Subcutaneous adipose tissue (tissue), 4 donors: ENCODE results near the gene IL18BP. TPM values are rescaled to one million over a fixed set of nuclear protein-coding genes. Genes with fewer than 3 reads are reported as not detected.

Experiments used
- CTCF ChIP-seq: fragments of 450-650 bp; IDR thresholded peaks from one replicate; pipeline ENCODE4 v1.5.1; 2016; ENCODE audit warnings: low read depth, mild to moderate bottlenecking, control low read depth, antibody characterized with exemption, moderate library complexity
- total RNA-seq, 4 donors: library from RNA; depleted of rRNA; stranded (reverse); fragments of >200 nt; gene quantifications; one replicate each; pipeline ENCODE4 v1.1.0, GENCODE V29; 2016

The IL18BP gene
- total RNA-seq, 4 donors from 2014 or later, result 3.5 to 14.1 (median 5.3) TPM

- TF ChIP-seq CTCF, result no peak
Observed at GRCh38 chr11:72039031-72039855, 40.5 kb downstream of the IL18BP start.

- TF ChIP-seq CTCF, result no peak
Observed at GRCh38 chr11:72039856-72040401, 41.2 kb downstream of the IL18BP start.

- no peak for TF ChIP-seq CTCF
Observed at GRCh38 chr11:72040491-72041363, 42.0 kb downstream of the IL18BP start.

- no peak for TF ChIP-seq CTCF
Observed at GRCh38 chr11:72041364-72042063, 42.8 kb downstream of the IL18BP start.

GRCh38 chr11:72042064-72042745 lies 43.5 kb downstream of the IL18BP start:
- TF ChIP-seq CTCF, result no peak

- no peak for TF ChIP-seq CTCF
Observed at GRCh38 chr11:72045849-72046248, 47.1 kb downstream of the IL18BP start.
